Mesendoderm (in vitro differentiated cells): ENCODE data around the gene TP63. TPM values are rescaled to one million over a fixed set of nuclear protein-coding genes. Genes with fewer than 3 reads are reported as not detected.

Source experiments
- DNase-seq: peaks from one replicate; pipeline ENCODE4 v3.0.0; 2013
- H2AK5ac ChIP-seq: 2 replicates; pipeline ENCODE4 v1.6.1; 2013; ENCODE audit warnings: low read length, inconsistent platforms
- H2BK120ac ChIP-seq: 2 replicates; pipeline ENCODE4 v1.6.1; 2013; ENCODE audit warnings: low read depth, mild to moderate bottlenecking, low read length, moderate library complexity, mixed read lengths
- H2BK15ac ChIP-seq: replicated peaks from 2 replicates; pipeline ENCODE4 v1.6.1; 2013; ENCODE audit warnings: low read depth, mild to moderate bottlenecking, moderate library complexity
- H2BK5ac ChIP-seq: 2 replicates; pipeline ENCODE4 v1.6.1; 2013; ENCODE audit warnings: low read length, inconsistent platforms
- H3K18ac ChIP-seq: 2 replicates; pipeline ENCODE4 v1.6.1; 2013; ENCODE audit warnings: mild to moderate bottlenecking, low read length, mixed read lengths
- H3K23ac ChIP-seq: one replicate; pipeline ENCODE4 v1.6.1; 2013; ENCODE audit warnings: low read length
- H3K27ac ChIP-seq: 2 replicates; pipeline ENCODE4 v1.5.1; 2013; ENCODE audit warnings: low read depth, mild to moderate bottlenecking, inconsistent platforms, low read length, moderate library complexity
- H3K27me3 ChIP-seq: 2 replicates; pipeline ENCODE4 v1.6.1; 2013; ENCODE audit warnings: low read length, control low read depth, mild to moderate bottlenecking, inconsistent platforms; ENCODE audit not compliant: insufficient read depth, poor library complexity
- H3K36me3 ChIP-seq: 2 replicates; pipeline ENCODE4 v1.6.1; 2013; ENCODE audit warnings: low read length, inconsistent platforms; ENCODE audit not compliant: control insufficient read depth, insufficient read depth
- H3K4ac ChIP-seq: one replicate; pipeline ENCODE4 v1.6.1; 2013; ENCODE audit warnings: low read depth, mild to moderate bottlenecking, low read length, moderate library complexity
- H3K4me1 ChIP-seq: 2 replicates; pipeline ENCODE4 v1.6.1; 2013; ENCODE audit warnings: low read depth, low read length, inconsistent platforms; ENCODE audit not compliant: control insufficient read depth
- H3K4me2 ChIP-seq: 2 replicates; pipeline ENCODE4 v1.6.1; 2013; ENCODE audit warnings: low read length
- H3K4me3 ChIP-seq: 2 replicates; pipeline ENCODE4 v1.5.1; 2013; ENCODE audit warnings: mild to moderate bottlenecking, low read length
- H3K56ac ChIP-seq: one replicate; pipeline ENCODE4 v1.6.1; 2013; ENCODE audit warnings: low read length
- H3K79me1 ChIP-seq: 2 replicates; pipeline ENCODE4 v1.6.1; 2013; ENCODE audit warnings: low read length, inconsistent platforms
- H3K79me2 ChIP-seq: 2 replicates; pipeline ENCODE4 v1.6.1; 2013; ENCODE audit warnings: mild to moderate bottlenecking, low read length; ENCODE audit not compliant: control insufficient read depth, insufficient read depth
- H3K9ac ChIP-seq: 2 replicates; pipeline ENCODE4 v1.6.1; 2013; ENCODE audit warnings: low read length, inconsistent platforms
- H4K5ac ChIP-seq: one replicate; pipeline ENCODE4 v1.6.1; 2013; ENCODE audit warnings: low read length
- H4K8ac ChIP-seq: one replicate; pipeline ENCODE4 v1.6.1; 2013; ENCODE audit warnings: low read depth, mild to moderate bottlenecking, control low read depth, low read length, moderate library complexity
- WGBS: extraction: QIAGEN DNeasy Blood & Tissue Kit; methylation state at CpG from one replicate; pipeline ENCODE4 v1.1.7; 2013; ENCODE audit warnings: low lambda C conversion rate, missing lambda C conversion rate; ENCODE audit not compliant: insufficient coverage; ENCODE audit errors: extremely low coverage; 5-methylcytosine and 5-hydroxymethylcytosine counted together
- polyA plus RNA-seq, 2 experiments: library from polyadenylated mRNA; stranded (reverse); fragments of 200-250 nt; gene quantifications; one replicate each; pipeline ENCODE4 v1.2.3, GENCODE V29; 2013

Gene TP63
- 0.07 TPM for polyA plus RNA-seq (2013, experiment 1 of 2)
- polyA plus RNA-seq (2013, experiment 2 of 2) = 0.10 TPM

DNA sequence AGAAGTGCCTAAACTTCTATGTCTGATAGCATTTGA is at the start of gene TP63:
TP63 (plus strand) TSS at position 17 of the 36 bp plus-strand sequence. CDS start 127 bp downstream, outside the sequence.
- no peak within 1 kb of the TSS for H3K4me3 ChIP-seq
- H3K79me2 ChIP-seq = no peaks in the 10 kb centered on the region
- no peak within 1 kb of the TSS for H2AK5ac ChIP-seq

DNA sequence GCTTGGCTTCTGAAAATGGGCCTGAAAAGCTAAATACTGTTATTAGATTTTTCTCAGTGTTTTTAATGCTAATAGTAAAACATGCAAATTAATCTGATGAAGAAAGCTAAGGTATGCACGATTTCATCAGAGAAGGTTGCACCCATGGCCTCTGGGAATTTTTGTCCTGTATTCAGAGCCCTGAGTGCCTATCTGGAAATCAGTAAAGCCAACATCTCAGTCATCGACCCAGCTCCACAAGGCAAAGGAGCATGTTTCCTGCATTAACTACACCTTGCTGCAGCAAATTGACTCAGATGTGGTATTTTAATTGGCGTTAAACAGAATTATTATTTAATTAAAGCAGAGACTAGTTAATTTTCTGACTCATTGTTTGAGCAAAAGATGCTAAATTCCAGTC is 49.0 kb upstream of the TP63 start:
- Histone ChIP-seq H3K18ac (no peak overlapping the region), H3K4me1 (no peaks in the 10 kb centered on the region), H3K9ac (no peak overlapping the region), H4K8ac (no peak overlapping the region), H3K23ac (no peak overlapping the region), H3K27me3 (no peaks in the 10 kb centered on the region), H3K79me1 (no peaks in the 10 kb centered on the region), H3K56ac (no peak overlapping the region), H2BK5ac (no peak overlapping the region), H2AK5ac (no peak overlapping the region), H3K4ac (no peak overlapping the region), H3K36me3 (no peaks in the 10 kb centered on the region), H3K79me2 (no peaks in the 10 kb centered on the region), H2BK15ac (no peak overlapping the region), H4K5ac (no peak overlapping the region), H3K27ac (no peak overlapping the region), H2BK120ac (no peak overlapping the region), H3K4me2 (no peak overlapping the region), H3K4me3 (no peak overlapping the region)
- no CpG with 5 or more reads among the region's 3 CpGs for WGBS
- no peak for DNase-seq

More for the DNA sequence above, at the start of gene TP63:
- Histone ChIP-seq H3K9ac (no peak within 1 kb of the TSS), H4K5ac (no peak within 1 kb of the TSS), H3K4ac (no peak within 1 kb of the TSS), H3K27ac (no peak within 1 kb of the TSS), H3K18ac (no peak within 1 kb of the TSS), H2BK5ac (no peak within 1 kb of the TSS), H3K56ac (no peak within 1 kb of the TSS), H2BK15ac (no peak within 1 kb of the TSS), H3K27me3 (no peaks in the 10 kb centered on the region), H3K79me1 (no peaks in the 10 kb centered on the region), H3K36me3 (no peaks in the 10 kb centered on the region), H3K23ac (no peak within 1 kb of the TSS), H3K4me1 (no peaks in the 10 kb centered on the region), H2BK120ac (no peak within 1 kb of the TSS), H3K4me2 (no peak within 1 kb of the TSS), H4K8ac (no peak within 1 kb of the TSS)
- DNase-seq = no peak

DNA sequence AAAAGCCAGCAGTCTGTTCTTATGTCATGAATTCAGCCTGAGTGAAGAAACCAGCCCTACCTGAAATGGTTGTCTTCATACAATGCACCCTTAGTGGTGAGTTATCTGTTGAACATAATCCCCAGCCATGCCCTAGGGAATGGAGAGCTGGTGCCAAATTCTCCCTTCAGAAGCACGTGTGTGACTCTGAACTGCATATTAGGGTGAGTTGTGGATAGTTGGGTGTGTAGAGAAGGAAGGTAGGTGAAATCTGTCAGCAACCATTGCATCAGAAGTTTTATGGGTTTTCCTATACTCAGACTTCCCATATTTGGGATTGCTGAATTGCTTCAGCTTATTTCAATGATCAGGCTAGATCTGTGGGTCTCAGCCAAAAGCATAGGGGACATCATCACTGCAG is 46.5 kb upstream of the TP63 start:
- no peak overlapping the region for H3K4ac ChIP-seq

GRCh38 chr3:189586941-189587663 is 44.1 kb upstream of the TP63 start:
- Histone ChIP-seq H3K4ac (no peak overlapping the region), H4K5ac (no peak overlapping the region), H3K56ac (no peak overlapping the region), H2BK15ac (no peak overlapping the region), H3K27me3 (no peaks in the 10 kb centered on the region), H2BK5ac (no peak overlapping the region), H4K8ac (no peak overlapping the region), H3K4me2 (no peak overlapping the region), H3K18ac (no peak overlapping the region), H2AK5ac (no peak overlapping the region), H3K4me1 (no peaks in the 10 kb centered on the region), H3K79me1 (no peaks in the 10 kb centered on the region), H3K4me3 (no peak overlapping the region), H3K9ac (no peak overlapping the region), H3K79me2 (no peaks in the 10 kb centered on the region), H3K23ac (no peak overlapping the region), H3K36me3 (no peaks in the 10 kb centered on the region), H2BK120ac (no peak overlapping the region), H3K27ac (no peak overlapping the region)
- WGBS = no CpG with 5 or more reads among the region's 7 CpGs
- DNase-seq = no peak

More for the DNA sequence above, 46.5 kb upstream of the TP63 start:
- no peak overlapping the region for H4K5ac ChIP-seq
- no peaks in the 10 kb centered on the region for H3K27me3 ChIP-seq
- H2BK15ac ChIP-seq = no peak overlapping the region
- no peaks in the 10 kb centered on the region for H3K36me3 ChIP-seq
- no peak overlapping the region for H3K4me3 ChIP-seq
- H3K9ac ChIP-seq = no peak overlapping the region
- WGBS = no CpG with 5 or more reads among the region's 1 CpG
- no peaks in the 10 kb centered on the region for H3K4me1 ChIP-seq
- no peak for DNase-seq
- no peak overlapping the region for H3K18ac ChIP-seq
- H3K4me2 ChIP-seq = no peak overlapping the region
- no peak overlapping the region for H2BK120ac ChIP-seq
- H3K23ac ChIP-seq = no peak overlapping the region
- no peaks in the 10 kb centered on the region for H3K79me2 ChIP-seq
- no peak overlapping the region for H3K27ac ChIP-seq
- no peak overlapping the region for H4K8ac ChIP-seq
- H3K56ac ChIP-seq = no peak overlapping the region
- H2AK5ac ChIP-seq = no peak overlapping the region
- no peak overlapping the region for H2BK5ac ChIP-seq
- H3K79me1 ChIP-seq = no peaks in the 10 kb centered on the region

- no peak overlapping the region for H3K56ac ChIP-seq
- H3K36me3 ChIP-seq = no peaks in the 10 kb centered on the region
- no peak overlapping the region for H3K27ac ChIP-seq
- no peaks in the 10 kb centered on the region for H3K79me1 ChIP-seq
- no peak for DNase-seq
- H3K4me3 ChIP-seq = no peak overlapping the region
- no peak overlapping the region for H2BK5ac ChIP-seq
- H3K27me3 ChIP-seq = no peaks in the 10 kb centered on the region
- no peak overlapping the region for H4K8ac ChIP-seq
- no peak overlapping the region for H3K18ac ChIP-seq
- H2BK120ac ChIP-seq = no peak overlapping the region
- H2BK15ac ChIP-seq = no peak overlapping the region
- no peaks in the 10 kb centered on the region for H3K79me2 ChIP-seq
- no peak overlapping the region for H3K4me2 ChIP-seq
- no peak overlapping the region for H3K4ac ChIP-seq
- no peak overlapping the region for H4K5ac ChIP-seq
- no peak overlapping the region for H3K9ac ChIP-seq
- H3K23ac ChIP-seq = no peak overlapping the region
- H2AK5ac ChIP-seq = no peak overlapping the region
- no peaks in the 10 kb centered on the region for H3K4me1 ChIP-seq
These were observed 43.5 kb upstream of the TP63 start for GRCh38 chr3:189587664-189588040.

DNA sequence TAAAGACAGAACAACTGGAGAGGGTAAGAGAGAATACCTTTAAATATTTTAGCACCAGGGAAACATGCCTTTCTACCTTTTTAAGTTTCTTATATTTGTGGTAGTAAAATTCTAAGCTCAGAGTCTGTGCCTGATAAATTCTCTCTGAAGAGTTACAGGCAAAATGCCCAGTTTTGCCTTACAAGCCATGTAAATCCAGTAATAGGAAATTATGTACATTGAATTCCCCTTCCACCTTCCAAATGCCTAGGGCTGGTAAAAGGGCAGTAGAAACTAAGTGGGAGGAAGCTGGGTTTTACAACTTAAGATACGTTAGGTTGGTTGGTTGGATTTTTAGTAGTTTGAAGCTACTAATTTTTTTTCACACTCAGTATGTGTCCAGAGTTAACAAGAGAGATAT is 43.1 kb upstream of the TP63 start:
- no peaks in the 10 kb centered on the region for H3K36me3 ChIP-seq
- H2BK15ac ChIP-seq = no peak overlapping the region
- no peak overlapping the region for H3K4me3 ChIP-seq
- H3K79me2 ChIP-seq = no peaks in the 10 kb centered on the region
- no peak overlapping the region for H3K23ac ChIP-seq
- H3K27ac ChIP-seq = no peak overlapping the region
- no CpG with 5 or more reads among the region's 1 CpG for WGBS
- no peak overlapping the region for H3K9ac ChIP-seq
- no peak overlapping the region for H3K18ac ChIP-seq
- no peak overlapping the region for H2AK5ac ChIP-seq
- H3K56ac ChIP-seq = no peak overlapping the region
- no peak overlapping the region for H4K5ac ChIP-seq
- no peak overlapping the region for H4K8ac ChIP-seq
- H3K79me1 ChIP-seq = no peaks in the 10 kb centered on the region
- no peak overlapping the region for H2BK120ac ChIP-seq
- H3K27me3 ChIP-seq = no peaks in the 10 kb centered on the region
- H2BK5ac ChIP-seq = no peak overlapping the region
- no peak overlapping the region for H3K4ac ChIP-seq
- no peak for DNase-seq
- H3K4me1 ChIP-seq = no peaks in the 10 kb centered on the region
- no peak overlapping the region for H3K4me2 ChIP-seq
